LNCAP (cell line): Measurements from ENCODE around the gene TRIP6.

Source experiments
- CTCF ChIP-seq: fragments of 450-650 bp; IDR thresholded peaks from 2 replicates; pipeline ENCODE4 v1.5.1; 2017; ENCODE audit warnings: mild to moderate bottlenecking

TRIP6 gene

GRCh38 chr7:100873599-100874299 is 6.6 kb downstream of the TRIP6 start:
- TF ChIP-seq CTCF = no peak

GRCh38 chr7:100874300-100874576 is 7.1 kb downstream of the TRIP6 start:
- TF ChIP-seq CTCF = no peak

DNA sequence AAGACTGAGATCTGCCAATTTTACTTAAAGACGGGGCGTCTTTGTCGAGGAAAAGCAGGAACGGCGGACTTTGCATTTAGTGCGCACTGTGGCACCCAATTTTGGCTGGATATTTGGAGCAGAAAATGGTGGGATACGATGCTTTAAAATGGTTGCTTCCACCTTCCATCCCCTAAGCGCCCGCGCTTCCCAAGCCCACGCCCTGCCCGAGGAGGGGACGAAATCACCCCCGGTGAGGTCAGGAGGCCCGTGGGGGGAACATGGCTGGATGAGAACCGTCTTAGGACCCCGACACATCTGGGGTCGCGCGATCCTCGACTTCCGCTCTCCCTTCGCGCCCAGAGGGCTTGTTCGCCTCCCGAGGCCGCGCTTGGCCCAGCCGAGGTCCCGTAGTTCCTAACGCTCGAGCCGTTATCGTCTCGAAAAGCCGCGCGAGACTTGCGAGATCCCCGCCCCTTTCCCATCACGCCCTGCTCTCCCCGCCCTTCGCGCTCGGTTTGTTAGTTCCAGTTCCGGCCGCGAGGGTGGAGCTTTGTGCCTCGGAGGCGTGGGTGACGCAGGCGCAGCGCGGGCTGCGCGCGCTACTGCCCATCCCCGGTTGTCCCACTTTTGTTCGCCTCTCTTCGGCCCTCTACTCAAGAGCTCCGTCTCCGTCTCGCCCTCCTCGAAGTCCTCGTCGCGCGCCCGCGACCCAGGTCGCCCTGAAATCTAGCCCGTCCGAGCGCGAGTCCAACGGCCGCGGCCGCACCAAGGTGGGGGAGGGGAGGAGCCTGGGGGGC is 7.6 kb downstream of the TRIP6 start, which contains the start of gene SRRT:
Gene SRRT, plus strand, starts transcription at position 527 of the 779 bp plus-strand sequence. CDS start 488 bp downstream, outside the sequence.
- no peak for TF ChIP-seq CTCF

DNA sequence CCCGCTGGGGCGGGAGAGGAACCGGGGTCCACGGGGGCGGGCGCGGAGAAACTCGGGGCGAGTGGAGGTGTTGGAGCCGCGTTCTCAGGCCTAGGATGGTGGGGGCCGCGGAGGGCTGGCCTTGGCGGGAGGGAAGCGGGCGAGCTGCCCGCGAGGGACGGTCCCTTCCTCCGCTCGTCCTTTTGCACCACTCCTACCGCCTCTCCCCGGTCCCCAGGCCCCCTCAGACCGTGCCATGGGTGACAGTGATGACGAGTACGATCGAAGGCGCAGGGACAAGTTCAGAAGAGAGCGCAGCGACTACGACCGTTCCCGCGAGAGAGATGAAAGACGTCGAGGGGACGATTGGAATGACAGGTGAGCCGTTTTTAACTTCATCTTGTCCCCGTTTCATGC is 8.2 kb downstream of the TRIP6 start:
- no peak for TF ChIP-seq CTCF

GRCh38 chr7:100878013-100878412 is 10.8 kb downstream of the TRIP6 start:
- no peak for TF ChIP-seq CTCF

GRCh38 chr7:100878685-100879084 is 11.5 kb downstream of the TRIP6 start:
- no peak for TF ChIP-seq CTCF

- TF ChIP-seq CTCF = no peak
Measured at GRCh38 chr7:100879685-100880261, 12.6 kb downstream of the TRIP6 start.
